B cell (primary cell): ENCODE measurements around the gene RAB4A. TPM values are rescaled to one million over a fixed set of nuclear protein-coding genes. Genes with fewer than 3 reads are reported as not detected.

Experiments
- ATAC-seq: fragments of 200-7000 bp; cut with Tn5 transposase; one replicate; pipeline ENCODE4 v1.10.0; 2021; ENCODE audit warnings: low read depth, mild to moderate bottlenecking, moderate number of reproducible peaks, moderate library complexity
- CTCF ChIA-PET: fragments of 350-600 bp; sonication (Branson Sonifier 250); formaldehyde crosslinking; loops from one replicate; lab custom pipeline; 2021; ENCODE audit warnings: antibody characterized with exemption, inconsistent platforms; lab: Charles Lee
- POLR2A ChIA-PET: fragments of 350-600 bp; sonication (Branson Sonifier 250); formaldehyde crosslinking; loops from one replicate; lab custom pipeline; 2021; ENCODE audit warnings: antibody characterized with exemption; lab: Charles Lee
- DNase-seq: peaks from one replicate; pipeline ENCODE4 v3.0.0; 2013
- H2AFZ ChIP-seq: 2 replicates; pipeline ENCODE4 v1.6.1; 2012; ENCODE audit warnings: mild to moderate bottlenecking, low read depth, low read length; ENCODE audit not compliant: insufficient read depth, poor library complexity, severe bottlenecking
- H3K27ac ChIP-seq, 2 donors: 1 replicate in 1 of 2; 2 replicates in 1 of 2; pipeline ENCODE4 v1.5.1; 2012 to 2013; ENCODE audit warnings: low read length in 2 of 2, mild to moderate bottlenecking in 2 of 2, moderate library complexity in 1 of 2
- H3K27me3 ChIP-seq, 4 experiments: fragments of 200-600 bp in 1 of 4; sonication (generic) in 1 of 4; replicated peaks in 1 of 4; 1 replicate in 2 of 4; 2 replicates in 2 of 4; pipeline versions ENCODE4 v1.6.1 to v1.7.0; 2013 to 2016; ENCODE audit warnings: low read length in 3 of 4, mild to moderate bottlenecking in 2 of 4, mixed read lengths in 1 of 4, moderate library complexity in 1 of 4; ENCODE audit not compliant: insufficient read depth in 4 of 4, control insufficient read depth in 3 of 4; ENCODE audit errors: control extremely low read depth in 1 of 4
- H3K36me3 ChIP-seq, 2 experiments: replicated peaks in 1 of 2; 1 replicate in 1 of 2; 2 replicates in 1 of 2; pipeline versions ENCODE4 v1.6.1 to v1.7.1; 2013; ENCODE audit warnings: low read length in 1 of 2; ENCODE audit not compliant: insufficient read depth in 2 of 2, control insufficient read depth in 1 of 2; ENCODE audit errors: control extremely low read depth in 1 of 2, extremely low read depth in 1 of 2
- H3K4me1 ChIP-seq, 2 donors: fragments of 200-600 bp in 1 of 2; sonication (generic) in 1 of 2; 1 replicate in 1 of 2; 2 replicates in 1 of 2; pipeline versions ENCODE4 v1.5.1 to v1.6.1; 2013 to 2017; ENCODE audit warnings: low read length in 2 of 2; ENCODE audit not compliant: control insufficient read depth in 2 of 2, insufficient read depth in 2 of 2
- H3K4me2 ChIP-seq: replicated peaks from 2 replicates; pipeline ENCODE3; 2012; ENCODE audit warnings: mild to moderate bottlenecking, low read depth, low read length; ENCODE audit not compliant: poor library complexity, severe bottlenecking
- H3K4me3 ChIP-seq, 5 experiments: fragments of 200-600 bp in 1 of 5; sonication (generic) in 1 of 5; 1 replicate in 3 of 5; 2 replicates in 2 of 5; pipeline versions ENCODE4 v1.5.1 to v1.7.0; 2011 to 2016; ENCODE audit warnings: low read length in 4 of 5, mild to moderate bottlenecking in 4 of 5, low read depth in 2 of 5, control low read depth in 1 of 5, moderate library complexity in 1 of 5; ENCODE audit not compliant: insufficient read depth in 1 of 5; ENCODE audit errors: control extremely low read depth in 1 of 5, extremely low read depth in 1 of 5
- H3K79me2 ChIP-seq: fragments of 200-600 bp; sonication (generic); one replicate; pipeline ENCODE4 v1.6.0; 2016; ENCODE audit warnings: low read length; ENCODE audit not compliant: control insufficient read depth, insufficient read depth
- H3K9ac ChIP-seq: fragments of 200-600 bp; sonication (generic); 2 replicates; pipeline ENCODE4 v1.6.1; 2017; ENCODE audit warnings: mild to moderate bottlenecking, low read length, moderate library complexity
- H3K9me3 ChIP-seq, 3 donors: one replicate each; pipeline versions ENCODE4 v1.6.1 to v1.7.1; 2013; ENCODE audit warnings: low read length in 2 of 3; ENCODE audit not compliant: control insufficient read depth in 2 of 3, insufficient read depth in 1 of 3; ENCODE audit errors: control extremely low read depth in 1 of 3
- H4K20me1 ChIP-seq: 2 replicates; pipeline ENCODE4 v1.6.0; 2012; ENCODE audit warnings: mild to moderate bottlenecking, low read length; ENCODE audit not compliant: insufficient read depth, control insufficient read depth, poor library complexity, severe bottlenecking
- H3K27ac Mint-ChIP-seq: one replicate; pipeline ENCODE4 v1.8.0; 2021; ENCODE audit warnings: mixed read lengths
- H3K27me3 Mint-ChIP-seq: one replicate; pipeline ENCODE4 v1.8.0; 2021; ENCODE audit warnings: mixed read lengths
- H3K4me1 Mint-ChIP-seq: one replicate; pipeline ENCODE4 v1.8.0; 2021; ENCODE audit warnings: mixed read lengths
- H3K4me3 Mint-ChIP-seq: one replicate; pipeline ENCODE4 v1.8.0; 2021; ENCODE audit warnings: mixed read lengths
- H3K9me3 Mint-ChIP-seq: one replicate; pipeline ENCODE4 v1.8.0; 2022; ENCODE audit warnings: mixed read lengths; ENCODE audit not compliant: insufficient read depth
- EZH2 ChIP-seq: IDR thresholded peaks from 2 replicates; pipeline ENCODE4 v1.6.1; 2012; ENCODE audit warnings: borderline replicate concordance, low read depth, mild to moderate bottlenecking, moderate library complexity, low read length; ENCODE audit not compliant: insufficient read depth, poor library complexity, severe bottlenecking
- WGBS: methylation state at CpG from one replicate; pipeline ENCODE4 v1.1.5; 2013; ENCODE audit warnings: missing lambda C conversion rate; ENCODE audit not compliant: insufficient coverage; 5-methylcytosine and 5-hydroxymethylcytosine counted together
- intact Hi-C: fragments of 100-400 bp; cut with micrococcal nuclease; formaldehyde crosslinking; loops from one replicate; pipeline ENCODE4 v1.10.0; 2022
- polyA plus RNA-seq: library from polyadenylated mRNA; depleted of rRNA; stranded (reverse); fragments of >200 nt; gene quantifications from 2 replicates; pipeline ENCODE4 v1.2.3, GENCODE V29; 2012
- total RNA-seq, 2 donors: library from RNA; stranded (reverse); fragments of 120-200 nt in 1 of 2; gene quantifications; 1 replicate in 1 of 2; 2 replicates in 1 of 2; pipeline versions ENCODE4 v1.2.3 to v1.2.4, GENCODE V29; 2013 to 2022
- TF ChIP-seq, protein P1 (sequence below): fragments of 200-600 bp; IDR thresholded peaks from one replicate; pipeline ENCODE4 v1.8.0; 2022; ENCODE audit warnings: antibody characterized with exemption, mild to moderate bottlenecking

The RAB4A gene
- total and polyA plus RNA-seq, 2 donors (not counting 1 experiment from before 2014, with no cell fraction given), result 14.7 to 49.7 TPM

DNA sequence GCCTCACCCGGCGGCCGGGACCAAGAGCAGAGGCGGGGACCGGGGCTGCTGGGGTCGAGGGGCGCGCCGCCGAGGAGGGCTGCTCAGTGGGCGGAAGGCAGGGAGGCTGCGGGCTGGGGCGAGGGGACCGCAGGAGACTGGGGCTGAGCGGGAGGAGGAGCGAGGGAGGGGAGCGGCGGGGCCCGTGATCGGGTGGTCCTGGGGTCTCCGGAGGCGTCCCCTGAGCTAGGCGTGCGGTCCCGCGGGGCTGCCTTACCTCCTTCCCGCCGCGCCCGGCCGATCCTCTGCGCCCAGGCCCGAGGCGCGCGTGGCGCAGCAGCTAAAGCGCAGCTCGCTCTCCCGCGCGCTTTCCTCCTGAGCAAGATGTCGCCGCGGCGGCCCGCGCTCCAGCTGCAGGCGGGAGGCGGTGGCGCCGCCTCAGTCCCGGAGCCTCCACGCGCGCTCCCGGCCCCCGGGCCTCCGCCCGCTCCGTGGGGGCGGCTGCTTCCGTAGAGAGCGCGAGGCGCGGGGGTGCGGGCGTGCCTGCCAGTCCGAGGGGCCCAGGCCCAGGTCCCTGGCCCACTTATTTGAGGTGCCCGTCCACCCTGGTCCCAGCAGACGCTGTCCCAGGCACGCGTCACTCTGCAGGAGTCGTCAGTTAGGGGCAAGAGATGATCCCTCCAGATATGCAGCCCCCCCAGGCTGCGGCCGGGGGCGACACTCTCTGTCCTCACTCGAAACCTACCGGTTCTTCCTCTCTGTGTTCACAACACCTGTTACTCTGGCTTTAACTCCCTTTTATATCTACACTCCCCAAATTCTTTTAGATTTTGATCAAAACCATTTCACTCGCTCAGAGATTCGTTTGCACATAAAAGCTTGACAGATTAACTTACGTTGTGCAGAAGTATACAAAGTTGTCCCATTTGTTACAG, 72.0 kb downstream of the RAB4A start, which contains the start of gene CCSAP:
TSS of gene CCSAP (minus strand) at position 392 of the 914 bp plus-strand sequence. CDS start 582 bp downstream, outside the sequence.
- Histone ChIP-seq H4K20me1 (no peaks in the 10 kb centered on the region), H3K27ac (peak within 1 kb of the TSS; percentile 68 to 79), H3K79me2 (no peaks in the 10 kb centered on the region), H3K36me3 (no peaks in the 10 kb centered on the region), H3K9me3 (peaks cover 0 to 3% (median 0%) of the 10 kb centered on the region in 3 donors), H3K9ac (peak within 1 kb of the TSS; percentile 88), H3K4me3 (peak within 1 kb of the TSS; percentile 66 to 86 (median 80)), H2AFZ (peak within 1 kb of the TSS; percentile 96), H3K4me1 (peaks cover 20 to 21% of the 10 kb centered on the region in 2 donors), H3K27me3 (peaks cover 0 to 12% (median 3%) of the 10 kb centered on the region in 4 experiments), H3K4me2 (peak within 1 kb of the TSS; percentile 95)
- POLR2A ChIA-PET, result interaction anchor here (0.8 to 1.4 kb wide), 5 partner anchors 72 to 767 kb away, joined by 3 to 4 read pairs (median 3); partner anchors contain the start of gene RAB4A
- 1% methylated on average over 83 of the region's 83 CpGs for WGBS
- DNase-seq, result peak; percentile 84
- Mint-ChIP-seq H3K9me3 (no peaks in the 10 kb centered on the region), H3K4me1 (peaks cover 38% of the 10 kb centered on the region), H3K27me3 (peaks cover 27% of the 10 kb centered on the region), H3K27ac (peak within 1 kb of the TSS; percentile 90), H3K4me3 (peak within 1 kb of the TSS; percentile 88)
- no peak for TF ChIP-seq EZH2
- TF ChIP-seq, protein P1, sequence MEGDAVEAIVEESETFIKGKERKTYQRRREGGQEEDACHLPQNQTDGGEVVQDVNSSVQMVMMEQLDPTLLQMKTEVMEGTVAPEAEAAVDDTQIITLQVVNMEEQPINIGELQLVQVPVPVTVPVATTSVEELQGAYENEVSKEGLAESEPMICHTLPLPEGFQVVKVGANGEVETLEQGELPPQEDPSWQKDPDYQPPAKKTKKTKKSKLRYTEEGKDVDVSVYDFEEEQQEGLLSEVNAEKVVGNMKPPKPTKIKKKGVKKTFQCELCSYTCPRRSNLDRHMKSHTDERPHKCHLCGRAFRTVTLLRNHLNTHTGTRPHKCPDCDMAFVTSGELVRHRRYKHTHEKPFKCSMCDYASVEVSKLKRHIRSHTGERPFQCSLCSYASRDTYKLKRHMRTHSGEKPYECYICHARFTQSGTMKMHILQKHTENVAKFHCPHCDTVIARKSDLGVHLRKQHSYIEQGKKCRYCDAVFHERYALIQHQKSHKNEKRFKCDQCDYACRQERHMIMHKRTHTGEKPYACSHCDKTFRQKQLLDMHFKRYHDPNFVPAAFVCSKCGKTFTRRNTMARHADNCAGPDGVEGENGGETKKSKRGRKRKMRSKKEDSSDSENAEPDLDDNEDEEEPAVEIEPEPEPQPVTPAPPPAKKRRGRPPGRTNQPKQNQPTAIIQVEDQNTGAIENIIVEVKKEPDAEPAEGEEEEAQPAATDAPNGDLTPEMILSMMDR, result no peak
- CTCF ChIA-PET, result interaction anchor here (0.8 to 1.9 kb wide), 5 partner anchors 71 to 304 kb away, joined by 3 to 6 read pairs (median 5); partner anchors contain the start of gene NUP133
- peak; percentile 42 for ATAC-seq
- intact Hi-C loops, result loop anchor here (1.0 to 5.0 kb wide), 8 partner anchors 14 to 1634 kb away; partner anchors contain the start of genes ABCB10, ARV1, COG2 and NUP133
